K562 (cell line): ENCODE measurements around the gene ODAD3. TPM values are rescaled to one million over a fixed set of nuclear protein-coding genes. Genes with fewer than 3 reads are reported as not detected.

ENCODE experiments used
- ATAC-seq: fragments of 200-7000 bp; cut with Tn5 transposase; 3 replicates; pipeline ENCODE4 v1.9.1; 2020; ENCODE audit warnings: moderate library complexity
- BruUV-seq: library from RNA; stranded (reverse); fragments of 400-500 nt; replicated peaks from 2 replicates; lab custom pipeline; 2021; lab: Mats Ljungman, UMichigan
- CTCF ChIA-PET: fragments of 300-600 bp; formaldehyde crosslinking; extraction: SDS; loops from one replicate; lab custom pipeline; 2021; ENCODE audit warnings: low intra/inter-chr PET ratio; lab: Yijun Ruan, JAX
- POLR2A ChIA-PET: fragments of 300-600, 350-650 bp; sonication (Branson Sonifier 250); formaldehyde crosslinking; extraction: SDS; loops from one replicate; lab custom pipeline; 2021; ENCODE audit warnings: antibody characterized with exemption, inconsistent platforms; lab: Yijun Ruan, JAX
- DNase-seq, 4 experiments: peaks; one replicate each; pipeline versions ENCODE4 v3.0.0 to v3.0.0-alpha.2; 2011 to 2018; ENCODE audit warnings: low spot score in 3 of 4, mixed read lengths in 3 of 4; ENCODE audit errors: extremely low read depth in 1 of 4
- FAIRE-seq: peaks from 2 replicates; lab custom pipeline; 2011; peaks lifted over from hg19 to GRCh38; lab: Jason Lieb, UNC
- H2AFZ ChIP-seq: 2 replicates; pipeline ENCODE4 v1.6.0; 2011; ENCODE audit warnings: low read depth, low read length, control low read depth, inconsistent platforms
- H3K27ac ChIP-seq: fragments of 200-600 bp; 3 replicates; pipeline ENCODE4 v1.8.0; 2011; ENCODE audit warnings: low read depth, mild to moderate bottlenecking, control low read depth, inconsistent platforms, low read length, moderate library complexity, mixed read lengths; ENCODE audit errors: extremely low read depth
- H3K27me3 ChIP-seq, 2 experiments: fragments of 300-600 bp in 1 of 2; 2 replicates in 1 of 2; 3 replicates in 1 of 2; pipeline versions ENCODE4 v1.6.0 to v1.8.0; 2011; ENCODE audit warnings: inconsistent platforms in 2 of 2, low read length in 2 of 2, mild to moderate bottlenecking in 1 of 2, mixed read lengths in 1 of 2, moderate library complexity in 1 of 2; ENCODE audit not compliant: control insufficient read depth in 2 of 2, insufficient read depth in 2 of 2
- H3K36me3 ChIP-seq: fragments of 300-600 bp; 3 replicates; pipeline ENCODE4 v1.8.0; 2011; ENCODE audit warnings: mild to moderate bottlenecking, low read length, inconsistent platforms; ENCODE audit not compliant: control insufficient read depth, insufficient read depth
- H3K4me1 ChIP-seq, 2 experiments: fragments of 200-600 bp in 1 of 2; replicated peaks in 1 of 2; 2 replicates in 1 of 2; 3 replicates in 1 of 2; pipeline versions ENCODE4 v1.5.1 to v1.8.0; 2011; ENCODE audit warnings: inconsistent platforms in 2 of 2, low read length in 2 of 2, mild to moderate bottlenecking in 1 of 2, mixed read lengths in 1 of 2, moderate library complexity in 1 of 2; ENCODE audit not compliant: control insufficient read depth in 2 of 2, insufficient read depth in 2 of 2
- H3K4me2 ChIP-seq: 2 replicates; pipeline ENCODE4 v1.6.1; 2011; ENCODE audit warnings: low read length, control low read depth, inconsistent platforms, mixed read lengths; ENCODE audit not compliant: insufficient read depth
- H3K4me3 ChIP-seq: fragments of 200-600 bp; sonication (generic), shearing (Covaris generic); 2 replicates; pipeline ENCODE4 v1.5.1; 2016; ENCODE audit warnings: control low read depth, inconsistent platforms
- H3K79me2 ChIP-seq: fragments of 200-600 bp; 3 replicates; pipeline ENCODE4 v1.8.0; 2011; ENCODE audit warnings: low read length, inconsistent platforms; ENCODE audit not compliant: control insufficient read depth, insufficient read depth
- H3K9ac ChIP-seq, 2 experiments: 2 replicates each; pipeline versions ENCODE4 v1.6.0 to v1.6.1; 2011; ENCODE audit warnings: low read depth in 2 of 2, low read length in 2 of 2, control low read depth in 1 of 2, inconsistent platforms in 1 of 2, mild to moderate bottlenecking in 1 of 2, mixed read lengths in 1 of 2; ENCODE audit not compliant: insufficient read depth in 1 of 2
- H3K9me1 ChIP-seq: one replicate; pipeline ENCODE4 v1.6.0; 2011; ENCODE audit warnings: inconsistent platforms, mild to moderate bottlenecking, low read length, moderate library complexity; ENCODE audit not compliant: control insufficient read depth, insufficient read depth
- H3K9me3 ChIP-seq: replicated peaks from 2 replicates; pipeline ENCODE4 v1.5.1; 2011; ENCODE audit warnings: low read depth, low read length, inconsistent platforms; ENCODE audit not compliant: control insufficient read depth, insufficient read depth
- H4K20me1 ChIP-seq: replicated peaks from 2 replicates; pipeline ENCODE4 v1.6.1; 2011; ENCODE audit warnings: low read length, inconsistent platforms, mixed read lengths; ENCODE audit not compliant: control insufficient read depth, insufficient read depth
- ARNT ChIP-seq, 2 experiments: fragments of 450-650 bp; IDR thresholded peaks; 2 replicates each; pipeline ENCODE4 v1.6.1; 2016; ENCODE audit warnings: mild to moderate bottlenecking in 1 of 2
- BCOR ChIP-seq: fragments of 450-650 bp; IDR thresholded peaks from 2 replicates; pipeline ENCODE4 v1.6.1; 2016
- BHLHE40 ChIP-seq: IDR thresholded peaks from 2 replicates; pipeline ENCODE4 v1.6.1; 2011; ENCODE audit warnings: low read length, improper control_type of control experiment
- GATAD2B ChIP-seq: fragments of 450-650 bp; IDR thresholded peaks from 2 replicates; pipeline ENCODE4 v1.6.1; 2017; ENCODE audit warnings: mild to moderate bottlenecking, borderline replicate concordance
- PCBP1 ChIP-seq: fragments of 200-400 bp; formaldehyde crosslinking; IDR thresholded peaks from 2 replicates; pipeline ENCODE4 v1.6.1; 2018; ENCODE audit warnings: mild to moderate bottlenecking, low read depth, low read length; ENCODE audit not compliant: poor library complexity, severe bottlenecking
- ZC3H11A ChIP-seq: IDR thresholded peaks from 2 replicates; pipeline ENCODE4 v1.6.1; 2012; ENCODE audit warnings: low read depth, low read length, improper control_type of control experiment
- ZNF232 ChIP-seq: sonication (generic); formaldehyde crosslinking; IDR thresholded peaks from 2 replicates; pipeline ENCODE4 v1.8.0; 2022; ENCODE audit warnings: mild to moderate bottlenecking, missing genetic modification reagents
- ZNF644 ChIP-seq: fragments of 200-800 bp; sonication (Bioruptor generic); IDR thresholded peaks from 2 replicates; pipeline ENCODE4 v1.6.1; 2016; ENCODE audit warnings: low read depth, missing genetic modification characterization, missing compliant biosample characterization
- WGBS: fragments of 100-300 bp; shearing (Covaris generic); methylation state at CpG from one replicate; pipeline ENCODE4 v1.1.6; 2016; ENCODE audit warnings: low coverage, mixed read lengths; ENCODE audit not compliant: insufficient coverage; ENCODE audit errors: missing lambda C conversion rate; 5-methylcytosine and 5-hydroxymethylcytosine counted together
- in situ Hi-C: fragments of 300-500 bp; cut with MboI; formaldehyde crosslinking; loops from 4 replicates; pipeline ENCODE4 v1.15.0; 2018; ENCODE audit warnings: inconsistent platforms, mixed read lengths
- intact Hi-C: fragments of 100-400 bp; cut with micrococcal nuclease; formaldehyde crosslinking; loops from 2 replicates; pipeline ENCODE4 v1.14.2; 2022
- polyA plus RNA-seq, 8 experiments: library from polyadenylated mRNA; depleted of rRNA in 4 of 8; stranded (reverse) in 5 of 8; unstranded in 3 of 8; fragments of >200 nt; fragmentation: Nextera tagmentation in 2 of 8; fragmentation: Illumina TruSeq in 1 of 8; extraction: Ambion mirVana in 2 of 8; extraction: Trizol in 1 of 8; gene quantifications; 2 replicates each; pipeline versions ENCODE4 v1.2.1 to v1.2.3, GENCODE V29; 2011 to 2014; ENCODE audit warnings: inconsistent platforms in 1 of 8, missing spikeins in 1 of 8
- total RNA-seq, 7 experiments: library from RNA; depleted of rRNA in 6 of 7; stranded (reverse); fragments of >200 nt in 6 of 7; fragmentation: Illumina TruSeq in 2 of 7; extraction: Trizol in 2 of 7; gene quantifications; 2 replicates each; pipeline versions ENCODE4 v1.2.1 to v1.2.3, GENCODE V29; 2011 to 2021; ENCODE audit warnings: low replicate concordance in 1 of 7
- TF ChIP-seq, protein P1 (sequence below), 2 experiments: fragments of 450-650 bp; formaldehyde crosslinking in 1 of 2; IDR thresholded peaks; 2 replicates each; pipeline versions ENCODE4 v1.4.0 to v1.6.1; 2014 to 2020; ENCODE audit warnings: mild to moderate bottlenecking in 2 of 2, borderline replicate concordance in 1 of 2, low read depth in 1 of 2
- TF ChIP-seq, protein P2 (sequence below): fragments of 250-450 bp; sonication (Bioruptor Pico); IDR thresholded peaks from 2 replicates; pipeline ENCODE4 v1.5.0; 2021
- TF ChIP-seq, protein P3 (sequence below): fragments of 450-650 bp; formaldehyde crosslinking; IDR thresholded peaks from 2 replicates; pipeline ENCODE4 v1.4.0; 2022; ENCODE audit warnings: mild to moderate bottlenecking, moderate library complexity

ODAD3 gene
- total and polyA plus RNA-seq, 9 of the 15 experiments (the other 6 are each of a cell fraction or from before 2014, with no cell fraction given) = 0.07 to 0.72 (median 0.14) TPM; not detected in 2

DNA sequence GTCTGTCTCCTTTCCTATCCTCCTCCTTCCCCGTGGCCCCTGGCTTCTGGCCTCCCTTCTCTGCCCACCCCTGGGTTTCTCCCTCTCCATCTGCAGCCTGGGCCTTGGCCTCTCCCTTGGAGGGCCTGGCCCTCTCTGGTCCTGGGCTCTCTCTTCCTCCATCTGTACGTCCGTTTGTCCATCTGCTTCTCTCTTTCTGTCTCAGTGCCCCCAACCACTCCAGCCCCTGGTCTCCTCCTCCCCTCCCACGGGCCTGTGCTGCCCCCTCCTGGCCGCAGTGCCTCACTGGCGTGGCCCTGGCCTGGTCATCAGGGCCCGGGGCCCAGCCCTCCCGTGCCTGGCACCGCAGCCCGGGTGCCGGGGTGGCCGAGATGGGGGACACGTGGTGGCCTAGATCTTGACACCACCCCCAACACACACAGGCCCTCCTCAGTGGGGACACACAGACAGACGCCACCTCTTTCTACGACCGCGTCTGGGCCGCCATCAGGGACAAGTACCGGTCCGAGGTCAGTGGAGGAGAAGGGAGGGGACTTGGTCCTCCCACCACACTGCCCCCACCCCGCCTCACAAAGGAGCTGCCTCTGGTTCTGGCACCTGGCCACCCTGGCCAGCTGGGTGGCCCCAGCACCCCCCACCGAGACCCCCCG is 11.9 kb upstream of the ODAD3 start:
- Histone ChIP-seq H4K20me1 (0 out of 2 replicates have a peak, but pooled peaks cover 4% of the 10 kb centered on the region), H3K9me1 (no peaks in the 10 kb centered on the region), H3K79me2 (no peaks in the 10 kb centered on the region), H3K9ac (no peak overlapping the region), H3K27ac (no peak overlapping the region), H3K27me3 (no peaks in the 10 kb centered on the region), H3K4me1 (peaks cover 0 to 40% of the 10 kb centered on the region in 2 experiments; a peak in 2 of 5 replicates), H3K9me3 (no peaks in the 10 kb centered on the region), H2AFZ (no peak overlapping the region), H3K4me2 (no peak overlapping the region), H3K4me3 (no peak overlapping the region), H3K36me3 (peaks cover 85% of the 10 kb centered on the region; the same call in 2 of the 3 replicates)
- no peak for FAIRE-seq
- CTCF ChIA-PET = interaction anchor here (0.6 to 3.0 kb wide), 4 partner anchors 153 to 554 kb away, joined by 3 to 24 read pairs (median 4); partner anchors contain the start of gene KANK2
- POLR2A ChIA-PET = no interaction called here
- intact Hi-C loops (loop anchor here (2.0 kb wide), 1 partner anchor 152 kb away; no protein-coding TSS in a partner anchor), in situ Hi-C loops (no loop called here)
- WGBS = 82% methylated on average over 8 of the region's 23 CpGs
- DNase-seq = peak; percentile 69 to 86 (median 84)
- peak; percentile 96 for ATAC-seq
- no TSS peak for BruUV-seq
- TF ChIP-seq GATAD2B (no peak), ZC3H11A (no peak), BCOR (no peak), ARNT (IDR thresholded peaks at IDR 0.05) (no peak), ZNF644 (tag) (no peak), ZNF232 (no peak), PCBP1 (peak; percentile 24), BHLHE40 (peak; percentile 7; the same call in 1 of the 2 replicates)
- TF ChIP-seq, protein P1, sequence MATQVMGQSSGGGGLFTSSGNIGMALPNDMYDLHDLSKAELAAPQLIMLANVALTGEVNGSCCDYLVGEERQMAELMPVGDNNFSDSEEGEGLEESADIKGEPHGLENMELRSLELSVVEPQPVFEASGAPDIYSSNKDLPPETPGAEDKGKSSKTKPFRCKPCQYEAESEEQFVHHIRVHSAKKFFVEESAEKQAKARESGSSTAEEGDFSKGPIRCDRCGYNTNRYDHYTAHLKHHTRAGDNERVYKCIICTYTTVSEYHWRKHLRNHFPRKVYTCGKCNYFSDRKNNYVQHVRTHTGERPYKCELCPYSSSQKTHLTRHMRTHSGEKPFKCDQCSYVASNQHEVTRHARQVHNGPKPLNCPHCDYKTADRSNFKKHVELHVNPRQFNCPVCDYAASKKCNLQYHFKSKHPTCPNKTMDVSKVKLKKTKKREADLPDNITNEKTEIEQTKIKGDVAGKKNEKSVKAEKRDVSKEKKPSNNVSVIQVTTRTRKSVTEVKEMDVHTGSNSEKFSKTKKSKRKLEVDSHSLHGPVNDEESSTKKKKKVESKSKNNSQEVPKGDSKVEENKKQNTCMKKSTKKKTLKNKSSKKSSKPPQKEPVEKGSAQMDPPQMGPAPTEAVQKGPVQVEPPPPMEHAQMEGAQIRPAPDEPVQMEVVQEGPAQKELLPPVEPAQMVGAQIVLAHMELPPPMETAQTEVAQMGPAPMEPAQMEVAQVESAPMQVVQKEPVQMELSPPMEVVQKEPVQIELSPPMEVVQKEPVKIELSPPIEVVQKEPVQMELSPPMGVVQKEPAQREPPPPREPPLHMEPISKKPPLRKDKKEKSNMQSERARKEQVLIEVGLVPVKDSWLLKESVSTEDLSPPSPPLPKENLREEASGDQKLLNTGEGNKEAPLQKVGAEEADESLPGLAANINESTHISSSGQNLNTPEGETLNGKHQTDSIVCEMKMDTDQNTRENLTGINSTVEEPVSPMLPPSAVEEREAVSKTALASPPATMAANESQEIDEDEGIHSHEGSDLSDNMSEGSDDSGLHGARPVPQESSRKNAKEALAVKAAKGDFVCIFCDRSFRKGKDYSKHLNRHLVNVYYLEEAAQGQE (IDR thresholded peaks at IDR 0.05; ENCODE audit: borderline replicate concordance) = peak; percentile 88
- TF ChIP-seq, protein P1 (CRISPR knock-in tag; IDR thresholded peaks at IDR 0.05; ENCODE audit: low read depth) = no peak
- TF ChIP-seq, protein P2, sequence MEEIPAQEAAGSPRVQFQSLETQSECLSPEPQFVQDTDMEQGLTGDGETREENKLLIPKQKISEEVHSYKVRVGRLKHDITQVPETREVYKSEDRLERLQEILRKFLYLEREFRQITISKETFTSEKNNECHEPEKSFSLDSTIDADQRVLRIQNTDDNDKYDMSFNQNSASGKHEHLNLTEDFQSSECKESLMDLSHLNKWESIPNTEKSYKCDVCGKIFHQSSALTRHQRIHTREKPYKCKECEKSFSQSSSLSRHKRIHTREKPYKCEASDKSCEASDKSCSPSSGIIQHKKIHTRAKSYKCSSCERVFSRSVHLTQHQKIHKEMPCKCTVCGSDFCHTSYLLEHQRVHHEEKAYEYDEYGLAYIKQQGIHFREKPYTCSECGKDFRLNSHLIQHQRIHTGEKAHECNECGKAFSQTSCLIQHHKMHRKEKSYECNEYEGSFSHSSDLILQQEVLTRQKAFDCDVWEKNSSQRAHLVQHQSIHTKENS (CRISPR knock-in tag) = no peak
- TF ChIP-seq, protein P3, sequence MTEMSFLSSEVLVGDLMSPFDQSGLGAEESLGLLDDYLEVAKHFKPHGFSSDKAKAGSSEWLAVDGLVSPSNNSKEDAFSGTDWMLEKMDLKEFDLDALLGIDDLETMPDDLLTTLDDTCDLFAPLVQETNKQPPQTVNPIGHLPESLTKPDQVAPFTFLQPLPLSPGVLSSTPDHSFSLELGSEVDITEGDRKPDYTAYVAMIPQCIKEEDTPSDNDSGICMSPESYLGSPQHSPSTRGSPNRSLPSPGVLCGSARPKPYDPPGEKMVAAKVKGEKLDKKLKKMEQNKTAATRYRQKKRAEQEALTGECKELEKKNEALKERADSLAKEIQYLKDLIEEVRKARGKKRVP (CRISPR knock-in tag) = no peak
